RWPE2 (cell line): ENCODE data around the gene ASCL5.

Experiments
- ATAC-seq: fragments of 200-7000 bp; cut with Tn5 transposase; 3 replicates; pipeline ENCODE4 v1.9.1; 2021; ENCODE audit warnings: low read depth
- DNase-seq: peaks from one replicate; pipeline ENCODE4 v3.0.0-alpha.2; 2020; ENCODE audit warnings: low spot score
- H3K27ac ChIP-seq: fragments of 450-650 bp; 2 replicates; pipeline ENCODE4 v1.5.1; 2017; ENCODE audit warnings: mild to moderate bottlenecking; ENCODE audit not compliant: poor library complexity, severe bottlenecking
- H3K27me3 ChIP-seq: fragments of 250-450 bp; sonication (Bioruptor Pico); 2 replicates; pipeline ENCODE4 v1.5.1; 2021; ENCODE audit warnings: mild to moderate bottlenecking, moderate library complexity; ENCODE audit not compliant: insufficient read depth, poor library complexity, severe bottlenecking
- H3K36me3 ChIP-seq: fragments of 250-450 bp; sonication (Bioruptor Pico); 2 replicates; pipeline ENCODE4 v1.5.1; 2020; ENCODE audit warnings: low read depth, mild to moderate bottlenecking, moderate library complexity
- H3K4me1 ChIP-seq: fragments of 250-450 bp; sonication (Bioruptor Pico); 2 replicates; pipeline ENCODE4 v1.5.1; 2021; ENCODE audit warnings: mild to moderate bottlenecking, moderate library complexity; ENCODE audit not compliant: insufficient read depth, poor library complexity, severe bottlenecking
- H3K4me3 ChIP-seq: fragments of 250-450 bp; sonication (Bioruptor Pico); 2 replicates; pipeline ENCODE4 v1.5.1; 2021; ENCODE audit warnings: mild to moderate bottlenecking, moderate library complexity; ENCODE audit not compliant: severe bottlenecking
- H3K9me3 ChIP-seq: fragments of 250-450 bp; sonication (Bioruptor Pico); 2 replicates; pipeline ENCODE4 v1.5.1; 2021; ENCODE audit warnings: mild to moderate bottlenecking, moderate library complexity; ENCODE audit not compliant: severe bottlenecking
- TF ChIP-seq, protein P1 (sequence below): fragments of 450-650 bp; IDR thresholded peaks from one replicate; pipeline ENCODE4 v1.5.1; 2017; ENCODE audit warnings: mild to moderate bottlenecking, moderate library complexity; ENCODE audit not compliant: poor library complexity, severe bottlenecking

The ASCL5 gene

DNA sequence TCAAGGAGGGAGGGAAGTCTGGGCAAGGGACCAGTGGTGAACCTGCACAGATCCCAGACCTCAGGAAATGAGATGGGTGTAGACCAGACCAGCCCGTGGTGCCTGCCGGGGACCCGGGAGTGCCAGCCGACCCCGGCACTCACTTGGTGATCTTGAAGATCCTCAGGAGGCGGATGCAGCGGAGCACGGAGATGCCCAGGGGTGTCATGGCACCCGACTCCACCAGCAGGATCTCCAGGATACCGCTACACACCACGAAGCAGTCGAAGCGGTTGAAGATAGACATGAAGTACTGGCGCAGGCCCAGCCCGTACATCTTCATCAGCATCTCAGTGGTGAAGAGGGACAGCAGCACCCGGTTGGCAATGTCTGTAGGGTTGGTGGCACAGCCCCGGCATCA lies 49.2 kb downstream of the ASCL5 start:
- ATAC-seq (no peak), DNase-seq (no peak)
- no peaks in the 10 kb centered on the region for H3K9me3 ChIP-seq
- TF ChIP-seq, protein P1, sequence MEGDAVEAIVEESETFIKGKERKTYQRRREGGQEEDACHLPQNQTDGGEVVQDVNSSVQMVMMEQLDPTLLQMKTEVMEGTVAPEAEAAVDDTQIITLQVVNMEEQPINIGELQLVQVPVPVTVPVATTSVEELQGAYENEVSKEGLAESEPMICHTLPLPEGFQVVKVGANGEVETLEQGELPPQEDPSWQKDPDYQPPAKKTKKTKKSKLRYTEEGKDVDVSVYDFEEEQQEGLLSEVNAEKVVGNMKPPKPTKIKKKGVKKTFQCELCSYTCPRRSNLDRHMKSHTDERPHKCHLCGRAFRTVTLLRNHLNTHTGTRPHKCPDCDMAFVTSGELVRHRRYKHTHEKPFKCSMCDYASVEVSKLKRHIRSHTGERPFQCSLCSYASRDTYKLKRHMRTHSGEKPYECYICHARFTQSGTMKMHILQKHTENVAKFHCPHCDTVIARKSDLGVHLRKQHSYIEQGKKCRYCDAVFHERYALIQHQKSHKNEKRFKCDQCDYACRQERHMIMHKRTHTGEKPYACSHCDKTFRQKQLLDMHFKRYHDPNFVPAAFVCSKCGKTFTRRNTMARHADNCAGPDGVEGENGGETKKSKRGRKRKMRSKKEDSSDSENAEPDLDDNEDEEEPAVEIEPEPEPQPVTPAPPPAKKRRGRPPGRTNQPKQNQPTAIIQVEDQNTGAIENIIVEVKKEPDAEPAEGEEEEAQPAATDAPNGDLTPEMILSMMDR: no peak
- H3K27ac ChIP-seq: no peak overlapping the region
- H3K36me3 ChIP-seq: no peaks in the 10 kb centered on the region
- no peaks in the 10 kb centered on the region for H3K27me3 ChIP-seq
- no peak overlapping the region for H3K4me3 ChIP-seq
- H3K4me1 ChIP-seq: no peaks in the 10 kb centered on the region

DNA sequence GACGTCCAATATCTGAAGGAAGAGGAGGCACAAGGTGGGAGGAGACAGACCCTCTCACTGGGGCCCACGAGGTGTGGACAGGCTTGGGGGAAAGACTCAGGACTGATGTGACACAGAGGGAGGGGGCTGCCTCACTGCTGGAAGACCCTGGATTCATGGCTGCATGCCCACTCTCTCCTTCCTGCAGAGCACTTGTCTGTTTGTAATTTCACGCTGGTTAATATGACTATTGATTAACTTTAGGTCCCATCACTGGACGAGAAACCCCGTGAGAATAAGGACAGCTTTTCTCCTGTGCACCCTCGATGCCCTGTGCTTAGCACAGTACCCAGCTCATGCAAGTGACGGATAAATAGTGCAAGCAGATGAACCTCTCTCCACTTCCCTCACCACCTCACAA lies 49.9 kb downstream of the ASCL5 start:
- no peak overlapping the region for H3K27ac ChIP-seq
- no peak overlapping the region for H3K4me3 ChIP-seq
- DNase-seq (no peak), ATAC-seq (no peak)
- no peaks in the 10 kb centered on the region for H3K4me1 ChIP-seq
- no peaks in the 10 kb centered on the region for H3K27me3 ChIP-seq
- TF ChIP-seq, protein P1: no peak
- no peaks in the 10 kb centered on the region for H3K9me3 ChIP-seq
- no peaks in the 10 kb centered on the region for H3K36me3 ChIP-seq

DNA sequence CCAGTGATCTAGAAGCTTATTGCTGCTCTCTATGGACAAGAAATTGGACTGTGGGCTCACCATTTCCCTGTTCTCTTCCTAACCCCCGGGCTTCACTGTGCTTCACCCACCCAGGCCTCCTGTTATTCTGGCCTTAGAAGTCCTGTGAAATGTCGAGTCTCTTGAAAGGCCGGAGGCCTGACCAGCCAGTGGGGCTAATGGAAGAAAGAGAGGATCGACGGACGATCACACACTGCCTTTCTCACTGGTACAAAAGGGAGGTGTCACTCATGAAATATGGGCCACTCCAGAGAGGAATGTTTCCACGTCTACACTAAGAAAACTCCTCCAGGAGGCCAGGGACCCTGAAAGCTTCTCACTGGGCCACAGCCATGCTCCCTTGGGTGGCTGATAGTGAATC lies 50.9 kb downstream of the ASCL5 start:
- no peak overlapping the region for H3K4me3 ChIP-seq
- TF ChIP-seq, protein P1: no peak
- H3K9me3 ChIP-seq: no peaks in the 10 kb centered on the region
- no peaks in the 10 kb centered on the region for H3K27me3 ChIP-seq
- DNase-seq: no peak
- no peak for ATAC-seq
- no peaks in the 10 kb centered on the region for H3K4me1 ChIP-seq
- no peak overlapping the region for H3K27ac ChIP-seq
- H3K36me3 ChIP-seq: no peaks in the 10 kb centered on the region

DNA sequence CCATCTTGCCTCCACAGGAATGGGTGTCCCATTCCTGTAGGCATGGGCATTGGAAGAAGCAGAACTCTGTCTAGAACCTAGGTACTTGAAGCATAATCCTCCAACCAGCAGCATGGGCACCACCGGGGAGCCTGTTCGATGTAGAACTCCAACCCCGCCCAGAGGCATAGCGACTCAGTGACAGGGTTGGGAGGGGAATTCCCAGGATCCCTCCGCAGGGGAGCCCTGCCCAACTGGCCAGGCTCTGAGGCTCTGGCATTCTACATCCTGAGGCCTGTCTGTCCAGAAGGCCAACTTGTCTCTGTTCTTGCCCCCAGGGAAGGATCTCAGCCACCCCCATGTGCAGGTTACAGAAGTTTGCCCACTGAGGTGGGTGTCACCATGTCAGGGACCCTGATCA lies 53.0 kb downstream of the ASCL5 start:
- Histone ChIP-seq H3K36me3 (no peaks in the 10 kb centered on the region), H3K27me3 (no peaks in the 10 kb centered on the region), H3K4me1 (no peaks in the 10 kb centered on the region), H3K27ac (no peak overlapping the region), H3K4me3 (no peak overlapping the region), H3K9me3 (no peaks in the 10 kb centered on the region)
- ATAC-seq: no peak
- TF ChIP-seq, protein P1: no peak
- DNase-seq: no peak

DNA sequence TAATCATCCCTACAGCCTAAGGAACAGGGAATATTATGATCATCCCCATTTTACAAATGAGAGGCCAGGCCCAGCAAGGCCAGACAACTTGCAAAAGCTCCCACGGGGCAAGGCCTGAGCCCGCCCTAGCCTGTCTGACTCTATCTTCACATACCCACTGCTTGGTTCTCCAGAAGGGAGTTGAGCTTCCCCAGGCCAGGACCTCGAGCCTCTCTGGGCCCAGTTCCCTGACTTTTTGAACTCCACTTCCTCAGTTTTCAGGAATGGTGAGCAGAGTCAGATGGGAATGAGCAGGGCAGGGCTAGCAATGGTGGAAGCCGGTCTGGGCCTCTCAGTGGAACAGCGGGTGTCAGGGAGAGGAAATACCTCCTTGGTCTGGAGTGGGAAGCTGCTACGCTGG lies 54.1 kb downstream of the ASCL5 start:
- DNase-seq: no peak
- no peak overlapping the region for H3K27ac ChIP-seq
- H3K27me3 ChIP-seq: no peaks in the 10 kb centered on the region
- ATAC-seq: no peak
- no peaks in the 10 kb centered on the region for H3K4me1 ChIP-seq
- H3K4me3 ChIP-seq: no peak overlapping the region
- no peaks in the 10 kb centered on the region for H3K9me3 ChIP-seq
- H3K36me3 ChIP-seq: no peaks in the 10 kb centered on the region
- TF ChIP-seq, protein P1: no peak
